Right cardiac atrium (tissue), 5 donors: ENCODE data around the gene CADM2. TPM values are rescaled to one million over a fixed set of nuclear protein-coding genes. Genes with fewer than 3 reads are reported as not detected.

Source experiments
- ATAC-seq, 2 donors: fragments of 200-7000 bp; cut with Tn5 transposase; one replicate each; pipeline versions ENCODE4 v1.8.0 to v1.9.1; 2020; ENCODE audit warnings: moderate library complexity in 2 of 2, mild to moderate bottlenecking in 1 of 2
- DNase-seq, 3 donors: peaks; one replicate each; pipeline ENCODE4 v3.0.0-alpha.2; 2020
- H3K27ac ChIP-seq: one replicate; pipeline ENCODE4 v1.5.1; 2013; ENCODE audit warnings: mild to moderate bottlenecking, low read length, control low read depth, moderate library complexity
- H3K27me3 ChIP-seq: one replicate; pipeline ENCODE4 v1.6.1; 2013; ENCODE audit not compliant: control insufficient read depth, insufficient read depth
- H3K4me1 ChIP-seq: one replicate; pipeline ENCODE4 v1.6.1; 2013; ENCODE audit warnings: low read length; ENCODE audit not compliant: control insufficient read depth, insufficient read depth
- H3K4me3 ChIP-seq: one replicate; pipeline ENCODE4 v1.5.1; 2013; ENCODE audit warnings: low read length, control low read depth
- H3K9me3 ChIP-seq: one replicate; pipeline ENCODE4 v1.6.1; 2013; ENCODE audit warnings: low read length; ENCODE audit not compliant: control insufficient read depth
- WGBS: extraction: QIAGEN DNeasy Blood & Tissue Kit; methylation state at CpG from one replicate; pipeline ENCODE4 v1.1.7; 2013; 5-methylcytosine and 5-hydroxymethylcytosine counted together
- intact Hi-C, 4 donors: fragments of 100-400 bp; cut with DNase I; formaldehyde crosslinking; loops; one replicate each; pipeline versions ENCODE4 v1.11.0 to v1.14.0; 2022 to 2023
- polyA plus RNA-seq: library from polyadenylated mRNA; stranded (reverse); fragments of 200-250 nt; gene quantifications from one replicate; pipeline ENCODE4 v1.2.3, GENCODE V29; 2013
- total RNA-seq, 4 donors: library from RNA; stranded (reverse); fragmentation: NEBNext Ultra II Directional; extraction: Animal tissue kit (Norgen Biotek cat#: 25700); gene quantifications; one replicate each; pipeline ENCODE4 v1.2.1, GENCODE V29; 2021
- donor health status: healthy with polysubstance abuse.
- donor health status: DM: no; HTN: yes; CAD: no.
- donor health status: DM: no; HTN: no; CAD: no.
- donor health status: DM: no; HTN: yes; CAD: no; lungs with severe emphysema.
- donor health status: DM: yes; HTN: yes; CAD: no.

CADM2 gene
- total and polyA plus RNA-seq, 5 donors = 4.3 to 17.8 (median 15.3) TPM

DNA sequence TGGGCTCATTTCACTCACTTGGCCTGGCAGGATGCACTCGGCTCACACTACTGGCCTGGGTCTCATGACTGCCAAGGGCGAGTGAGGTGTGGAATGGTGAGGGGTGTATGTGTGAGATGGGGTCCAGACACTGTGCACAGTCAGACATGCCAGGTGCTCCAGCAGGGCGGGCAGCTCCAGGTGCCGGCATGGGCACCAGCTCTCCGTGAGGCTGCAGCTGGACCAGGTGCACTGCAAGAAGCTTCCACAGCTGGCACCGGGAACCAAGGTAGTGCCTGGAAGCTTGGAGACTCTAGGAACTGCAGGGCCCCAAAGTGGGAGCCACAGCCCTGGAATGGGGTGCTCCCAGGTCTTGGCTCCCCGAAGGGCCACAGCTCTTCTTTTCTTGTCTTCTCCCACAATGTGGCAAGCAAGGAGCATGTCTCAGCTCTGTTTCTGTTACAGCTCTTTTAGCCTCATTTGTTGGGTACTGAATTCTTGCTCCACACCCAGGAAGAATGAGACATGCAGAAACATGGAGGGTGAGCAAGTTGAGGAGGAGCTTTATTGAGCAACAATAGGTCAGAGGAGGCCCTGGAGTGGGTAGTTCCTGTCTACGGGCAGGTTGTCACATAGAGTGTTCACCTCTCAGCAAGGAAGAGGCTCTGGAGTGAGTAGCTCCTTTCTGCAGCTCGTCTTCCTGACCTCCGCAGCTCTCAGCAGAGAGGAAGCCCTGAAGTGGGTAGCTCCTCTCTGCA lies 762.8 kb downstream of the CADM2 start:
- H3K9me3 ChIP-seq = no peaks in the 10 kb centered on the region
- H3K4me1 ChIP-seq = no peaks in the 10 kb centered on the region
- DNase-seq (peak in 2 of 3 donors; percentile 17 to 23), ATAC-seq (no peak)
- H3K27ac ChIP-seq = no peak overlapping the region
- 82% methylated on average over 10 of the region's 10 CpGs for WGBS
- no peak overlapping the region for H3K4me3 ChIP-seq
- intact Hi-C loops = no loop called here
- H3K27me3 ChIP-seq = no peaks in the 10 kb centered on the region

DNA sequence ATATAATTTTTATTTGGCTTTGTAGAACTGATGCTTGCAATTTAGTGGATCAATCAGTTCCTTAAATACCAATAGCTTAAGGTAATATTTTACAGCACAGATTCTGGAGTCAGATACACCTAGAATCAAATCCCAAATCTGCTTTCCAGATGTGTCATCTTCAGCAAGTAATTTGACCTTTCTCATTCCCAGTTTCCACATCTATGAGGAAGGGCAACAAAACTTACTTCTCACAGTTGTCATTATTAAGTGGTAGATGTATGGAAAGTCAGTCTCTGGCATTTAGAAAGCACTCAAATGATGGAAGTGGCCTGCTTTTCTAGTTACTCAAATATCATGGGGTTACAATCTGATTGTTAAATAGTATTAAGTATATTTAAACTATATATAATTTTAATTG lies 767.0 kb downstream of the CADM2 start:
- DNase-seq = no peak
- H3K9me3 ChIP-seq = no peaks in the 10 kb centered on the region
- H3K27me3 ChIP-seq = no peaks in the 10 kb centered on the region
- H3K4me3 ChIP-seq = no peak overlapping the region
- intact Hi-C loops = no loop called here
- ATAC-seq = no peak
- H3K27ac ChIP-seq = no peak overlapping the region
- H3K4me1 ChIP-seq = no peaks in the 10 kb centered on the region

DNA sequence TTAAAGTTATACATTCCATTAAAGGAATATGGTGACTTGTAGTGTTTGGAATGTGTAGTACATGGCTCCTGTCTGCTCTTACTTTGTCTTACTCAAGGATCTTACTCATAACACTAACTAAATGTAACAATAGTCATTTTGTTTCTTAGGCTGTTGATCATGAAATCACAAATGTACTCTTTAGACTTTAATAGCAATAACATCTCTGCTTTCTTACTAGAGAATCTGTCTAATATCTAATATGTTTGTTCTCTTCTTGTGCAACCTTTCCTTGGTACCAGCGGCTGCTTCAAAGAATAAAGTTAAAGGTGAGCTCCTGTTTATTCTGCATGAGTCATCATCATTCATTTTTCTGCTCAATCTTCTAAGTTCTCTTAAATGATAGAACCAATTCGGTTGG lies 767.5 kb downstream of the CADM2 start:
- WGBS = 83% methylated on average over 2 of the region's 2 CpGs

DNA sequence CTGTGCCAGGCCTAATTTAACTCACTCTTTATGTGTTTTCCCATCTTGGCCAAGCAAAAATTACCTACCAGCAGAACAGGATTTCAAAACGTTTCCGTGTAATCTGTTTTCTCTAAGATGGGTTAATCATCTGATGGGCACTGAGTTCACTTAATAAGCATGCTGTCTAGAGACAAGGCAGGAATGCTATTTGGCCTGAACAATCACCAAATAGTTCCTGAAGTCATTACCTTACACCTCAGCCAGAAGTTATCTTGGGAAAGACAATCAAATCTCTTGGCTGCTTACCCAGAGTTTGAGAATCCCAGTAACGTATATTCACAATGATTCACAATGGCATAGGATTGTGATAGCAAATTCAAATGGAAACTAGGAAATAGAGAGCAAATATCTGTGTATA lies 779.1 kb downstream of the CADM2 start:
- WGBS = 18% methylated on average over 3 of the region's 3 CpGs
- no peaks in the 10 kb centered on the region for H3K27me3 ChIP-seq
- intact Hi-C loops = no loop called here
- ATAC-seq = no peak
- no peaks in the 10 kb centered on the region for H3K9me3 ChIP-seq
- no peaks in the 10 kb centered on the region for H3K4me1 ChIP-seq
- no peak overlapping the region for H3K4me3 ChIP-seq
- DNase-seq = no peak
- H3K27ac ChIP-seq = no peak overlapping the region

More for the DNA sequence above, 767.5 kb downstream of the CADM2 start:
- H3K27ac ChIP-seq = no peak overlapping the region
- H3K4me1 ChIP-seq = no peaks in the 10 kb centered on the region
- DNase-seq (no peak), ATAC-seq (no peak)
- H3K9me3 ChIP-seq = no peaks in the 10 kb centered on the region
- intact Hi-C loops = no loop called here
- no peaks in the 10 kb centered on the region for H3K27me3 ChIP-seq
- H3K4me3 ChIP-seq = no peak overlapping the region

DNA sequence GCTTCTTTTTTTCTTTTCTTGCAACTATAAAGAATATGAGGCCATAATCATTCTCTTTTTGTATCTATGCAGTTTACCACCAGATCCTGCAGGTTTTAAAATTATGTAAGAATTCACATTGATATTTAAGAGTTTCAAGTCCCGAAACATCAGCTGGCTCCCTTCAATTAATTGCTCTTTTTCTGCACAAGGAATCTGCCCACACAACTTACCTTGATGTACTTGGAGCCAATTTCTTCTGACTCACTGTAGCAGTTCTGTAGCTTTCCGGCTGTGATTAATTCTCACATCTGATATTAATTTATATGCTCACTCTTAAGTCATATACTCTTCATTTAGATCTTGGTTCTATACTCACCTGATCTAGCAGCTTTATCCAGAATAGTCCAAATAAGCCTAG lies 781.8 kb downstream of the CADM2 start:
- no peak overlapping the region for H3K27ac ChIP-seq
- intact Hi-C loops = no loop called here
- DNase-seq (no peak), ATAC-seq (no peak)
- H3K4me3 ChIP-seq = no peak overlapping the region
- no peaks in the 10 kb centered on the region for H3K27me3 ChIP-seq
- H3K9me3 ChIP-seq = no peaks in the 10 kb centered on the region
- 62% methylated on average over 2 of the region's 2 CpGs for WGBS
- H3K4me1 ChIP-seq = no peaks in the 10 kb centered on the region

DNA sequence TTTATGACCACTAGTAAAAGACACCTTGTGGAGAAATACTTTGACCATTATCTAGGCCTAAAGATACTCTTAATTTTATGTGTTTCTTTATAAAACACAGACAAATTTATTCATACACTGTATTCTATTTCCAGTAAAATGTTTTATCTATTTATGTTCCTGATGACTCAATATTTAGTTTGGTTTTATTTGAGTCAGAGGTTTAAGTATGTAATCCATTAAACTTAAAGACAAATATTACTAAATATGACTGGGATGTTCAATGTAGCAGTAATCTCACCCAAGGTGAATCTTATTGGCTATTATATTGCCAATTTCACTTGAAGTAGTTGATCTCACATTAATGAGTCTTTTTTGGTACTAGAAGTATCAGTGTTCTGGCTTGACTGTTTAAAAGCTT lies 799.7 kb downstream of the CADM2 start:
- intact Hi-C loops = no loop called here
- H3K27me3 ChIP-seq = no peaks in the 10 kb centered on the region
- ATAC-seq (no peak), DNase-seq (no peak)
- H3K9me3 ChIP-seq = no peaks in the 10 kb centered on the region
- no peak overlapping the region for H3K4me3 ChIP-seq
- H3K27ac ChIP-seq = no peak overlapping the region
- no peaks in the 10 kb centered on the region for H3K4me1 ChIP-seq

DNA sequence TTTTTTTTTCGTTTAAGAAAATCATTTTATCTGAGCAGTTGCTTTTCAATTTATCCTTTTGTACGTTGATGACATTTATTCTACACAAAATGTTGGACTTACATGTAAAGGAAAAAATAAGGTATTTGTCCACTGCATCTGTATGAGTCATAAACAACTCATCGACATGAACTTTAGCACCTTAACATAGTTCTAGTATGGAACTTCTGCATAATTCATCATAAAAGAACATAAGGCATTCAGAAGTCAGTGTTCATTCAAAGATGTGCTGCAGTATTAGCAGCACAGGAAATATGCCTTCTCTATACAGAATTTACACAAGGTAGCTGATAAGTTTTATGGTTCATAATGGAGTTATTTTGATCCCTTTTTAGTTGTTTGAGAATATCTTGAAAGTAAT lies 801.6 kb downstream of the CADM2 start:
- 69% methylated on average over 3 of the region's 3 CpGs for WGBS
- H3K9me3 ChIP-seq = no peaks in the 10 kb centered on the region
- no peak for DNase-seq

DNA sequence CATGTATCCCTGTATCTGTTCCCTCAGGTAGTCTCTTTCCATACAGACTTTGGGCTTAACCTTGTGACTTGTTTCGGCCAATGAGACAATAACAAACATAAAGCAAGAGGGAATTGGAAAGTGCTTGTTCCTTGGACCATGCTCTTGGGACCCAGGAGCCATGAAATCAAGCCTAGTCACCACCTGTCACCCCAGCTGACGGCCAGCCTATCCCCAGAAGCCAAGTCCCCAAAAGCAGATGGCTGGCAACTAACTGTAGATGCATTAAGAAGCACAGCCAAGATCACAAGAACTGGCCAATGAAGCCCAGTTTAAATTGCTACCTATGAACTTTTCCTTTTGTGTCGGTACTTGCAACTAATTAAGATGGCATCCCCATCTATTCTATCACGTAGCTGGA lies 822.0 kb downstream of the CADM2 start:
- H3K27ac ChIP-seq = no peak overlapping the region
- intact Hi-C loops = no loop called here
- no peak overlapping the region for H3K4me3 ChIP-seq
- 88% methylated on average over 4 of the region's 4 CpGs for WGBS
- H3K9me3 ChIP-seq = no peaks in the 10 kb centered on the region
- H3K27me3 ChIP-seq = no peaks in the 10 kb centered on the region
- ATAC-seq (no peak), DNase-seq (no peak)
- H3K4me1 ChIP-seq = no peaks in the 10 kb centered on the region

More for the DNA sequence above, 801.6 kb downstream of the CADM2 start:
- intact Hi-C loops = no loop called here
- H3K4me1 ChIP-seq = no peaks in the 10 kb centered on the region
- H3K27me3 ChIP-seq = no peaks in the 10 kb centered on the region
- ATAC-seq = no peak
- no peak overlapping the region for H3K27ac ChIP-seq
- H3K4me3 ChIP-seq = no peak overlapping the region

DNA sequence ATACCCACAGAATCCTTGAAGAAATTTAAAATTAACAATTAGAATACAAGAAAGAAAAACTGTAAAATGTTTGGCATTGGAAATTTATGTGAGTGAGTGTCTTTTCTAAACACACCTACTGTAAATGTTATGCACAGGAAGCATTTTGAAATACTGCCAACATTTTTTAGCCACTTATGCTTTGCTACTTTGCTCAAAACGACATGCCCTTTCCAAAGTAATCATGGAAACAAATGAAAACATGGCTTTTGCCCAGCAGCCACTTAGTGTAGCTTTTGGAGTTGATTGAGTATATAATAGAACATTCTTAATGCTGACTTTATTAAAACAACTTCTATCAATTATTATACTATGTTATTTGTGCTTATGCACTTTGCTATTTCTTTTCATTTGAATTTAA lies 823.0 kb downstream of the CADM2 start:
- H3K27ac ChIP-seq = no peak overlapping the region
- no peaks in the 10 kb centered on the region for H3K4me1 ChIP-seq
- H3K9me3 ChIP-seq = no peaks in the 10 kb centered on the region
- WGBS = 1% methylated on average over 1 of the region's 1 CpG
- DNase-seq = no peak
- no peak overlapping the region for H3K4me3 ChIP-seq
- intact Hi-C loops = no loop called here
- no peak for ATAC-seq
- no peaks in the 10 kb centered on the region for H3K27me3 ChIP-seq

DNA sequence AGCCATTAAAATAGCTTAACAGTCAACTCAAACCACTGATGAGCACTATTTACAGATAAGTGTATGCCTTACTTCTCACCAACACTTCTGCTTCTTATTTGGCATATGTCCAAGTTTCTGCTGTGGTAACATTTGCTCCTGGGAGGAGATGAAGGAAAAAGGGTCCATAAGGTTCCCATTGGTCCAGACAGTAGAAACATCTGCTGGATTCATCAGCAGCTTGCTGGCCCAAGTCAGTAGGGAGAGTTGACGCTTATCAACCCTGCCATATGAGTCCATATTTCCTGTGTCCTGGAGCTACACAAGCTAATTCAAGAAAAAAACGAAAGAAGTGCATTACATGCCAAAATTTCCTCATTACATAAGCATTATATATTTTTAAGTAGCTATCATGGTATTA lies 824.5 kb downstream of the CADM2 start:
- 30% methylated on average over 2 of the region's 2 CpGs for WGBS
- ATAC-seq (peak in 1 of 2 donors; percentile 43), DNase-seq (no peak)
- no peaks in the 10 kb centered on the region for H3K4me1 ChIP-seq
- intact Hi-C loops = no loop called here
- H3K9me3 ChIP-seq = no peaks in the 10 kb centered on the region
- no peaks in the 10 kb centered on the region for H3K27me3 ChIP-seq
- H3K4me3 ChIP-seq = no peak overlapping the region
- H3K27ac ChIP-seq = no peak overlapping the region

DNA sequence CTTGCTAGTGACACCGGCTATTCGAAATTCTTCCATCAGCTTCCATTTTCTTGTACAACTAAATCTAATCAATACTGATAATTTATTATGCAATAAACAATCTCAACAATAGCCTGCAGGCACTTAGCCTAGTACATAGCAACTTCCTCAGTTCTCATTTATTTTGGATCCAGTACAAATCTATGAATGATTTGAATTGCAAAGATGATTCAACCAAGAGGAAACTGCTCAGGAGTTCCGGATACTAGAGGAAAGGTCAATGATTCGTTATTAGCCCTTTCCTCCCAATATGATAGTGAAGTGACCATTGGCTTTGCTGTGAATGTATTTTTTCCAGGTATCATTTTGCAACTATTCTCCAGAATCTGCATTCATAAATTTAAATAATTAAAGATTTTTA lies 827.0 kb downstream of the CADM2 start:
- Histone ChIP-seq H3K27ac (no peak overlapping the region), H3K9me3 (no peaks in the 10 kb centered on the region), H3K4me1 (peaks cover 3% of the 10 kb centered on the region), H3K4me3 (no peak overlapping the region), H3K27me3 (no peaks in the 10 kb centered on the region)
- intact Hi-C loops = no loop called here
- DNase-seq (no peak), ATAC-seq (no peak)
- WGBS = 56% methylated on average over 4 of the region's 4 CpGs

DNA sequence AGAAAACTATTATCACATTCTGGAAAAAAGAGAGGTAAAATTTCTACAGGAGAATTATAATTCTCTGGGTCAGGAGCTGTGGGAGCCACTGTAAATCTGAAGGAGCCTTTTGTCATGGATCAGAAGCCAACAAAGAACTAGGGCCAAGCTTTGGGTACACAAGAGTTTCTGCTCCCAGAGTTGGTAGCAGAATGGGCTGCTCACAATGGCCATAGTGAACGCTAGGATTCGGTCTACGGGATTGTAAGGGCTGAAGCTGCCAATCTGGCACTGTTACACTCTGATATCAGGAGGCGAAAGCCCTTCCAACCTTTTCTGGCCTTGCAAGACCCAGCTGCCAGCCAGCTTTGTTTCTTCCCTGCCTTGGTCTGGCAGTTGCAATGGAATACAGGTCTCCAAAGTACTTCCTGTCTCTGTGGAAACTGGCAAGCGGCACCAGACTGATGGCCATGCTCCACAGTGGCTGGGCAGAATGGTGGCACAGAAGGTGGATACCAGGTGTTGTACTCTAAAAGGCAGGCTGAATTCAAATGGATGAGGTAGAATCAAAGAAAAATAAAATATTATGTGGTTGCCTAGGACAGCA lies 831.7 kb downstream of the CADM2 start:
- WGBS = 64% methylated on average over 5 of the region's 5 CpGs
- Histone ChIP-seq H3K4me1 (peaks cover 3% of the 10 kb centered on the region), H3K4me3 (no peak overlapping the region), H3K27ac (no peak overlapping the region), H3K9me3 (no peaks in the 10 kb centered on the region), H3K27me3 (no peaks in the 10 kb centered on the region)
- peak in 1 of 3 donors; percentile 7 for DNase-seq
- ATAC-seq = no peak
- intact Hi-C loops = no loop called here
